IPS DF 6.9 (cell line): ENCODE measurements around the gene ANTXR1.

Experiments
- DNase-seq: peaks from one replicate; pipeline ENCODE4 v3.0.0-alpha.2; 2013; ENCODE audit warnings: low read depth, low spot score
- H3K27ac ChIP-seq: one replicate; pipeline ENCODE4 v1.5.1; 2013; ENCODE audit warnings: low read length, control low read depth
- H3K27me3 ChIP-seq: 2 replicates; pipeline ENCODE4 v1.6.1; 2013; ENCODE audit warnings: mild to moderate bottlenecking, low read length; ENCODE audit not compliant: control insufficient read depth, insufficient read depth
- H3K36me3 ChIP-seq: 2 replicates; pipeline ENCODE4 v1.6.1; 2013; ENCODE audit warnings: low read length; ENCODE audit not compliant: control insufficient read depth, insufficient read depth
- H3K4me1 ChIP-seq: 2 replicates; pipeline ENCODE4 v1.6.1; 2013; ENCODE audit warnings: low read length; ENCODE audit not compliant: control insufficient read depth, insufficient read depth
- H3K4me3 ChIP-seq: 2 replicates; pipeline ENCODE4 v1.5.1; 2013; ENCODE audit warnings: mild to moderate bottlenecking, low read length
- H3K9me3 ChIP-seq: 2 replicates; pipeline ENCODE4 v1.6.1; 2013; ENCODE audit warnings: low read length, inconsistent platforms; ENCODE audit not compliant: control insufficient read depth, insufficient read depth
- WGBS: extraction: QIAGEN DNeasy Blood & Tissue Kit; methylation state at CpG from one replicate; pipeline ENCODE4 v1.1.7; 2013; ENCODE audit warnings: mixed read lengths, missing lambda C conversion rate; ENCODE audit not compliant: insufficient read length, insufficient coverage; 5-methylcytosine and 5-hydroxymethylcytosine counted together

The ANTXR1 gene

DNA sequence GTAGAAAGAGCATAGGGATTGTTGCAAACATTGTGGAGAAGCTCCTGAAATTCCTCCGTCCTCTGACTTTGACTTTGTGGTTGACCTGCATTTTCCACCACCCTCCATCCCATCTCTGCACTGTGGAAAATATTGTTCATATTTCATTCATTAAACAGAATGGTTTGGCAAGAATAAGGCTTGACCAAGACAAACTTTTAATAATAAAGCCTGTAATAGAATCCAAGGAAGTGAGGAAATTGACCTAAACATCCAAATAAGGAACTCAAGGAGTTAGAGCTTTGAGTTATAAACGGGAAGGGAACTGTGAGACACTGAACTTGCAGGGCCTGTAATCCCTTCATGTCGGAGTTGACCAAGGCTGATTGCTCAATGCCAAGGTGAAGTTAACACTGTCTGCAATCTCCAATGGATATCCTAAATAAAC lies 258.9 kb downstream of the ANTXR1 start:
- no peak overlapping the region for H3K4me3 ChIP-seq
- H3K4me1 ChIP-seq, result no peaks in the 10 kb centered on the region
- WGBS, result no CpG with 5 or more reads among the region's 3 CpGs
- H3K27ac ChIP-seq, result no peak overlapping the region
- no peaks in the 10 kb centered on the region for H3K27me3 ChIP-seq
- H3K36me3 ChIP-seq, result no peaks in the 10 kb centered on the region
- H3K9me3 ChIP-seq, result no peaks in the 10 kb centered on the region
- DNase-seq, result no peak

DNA sequence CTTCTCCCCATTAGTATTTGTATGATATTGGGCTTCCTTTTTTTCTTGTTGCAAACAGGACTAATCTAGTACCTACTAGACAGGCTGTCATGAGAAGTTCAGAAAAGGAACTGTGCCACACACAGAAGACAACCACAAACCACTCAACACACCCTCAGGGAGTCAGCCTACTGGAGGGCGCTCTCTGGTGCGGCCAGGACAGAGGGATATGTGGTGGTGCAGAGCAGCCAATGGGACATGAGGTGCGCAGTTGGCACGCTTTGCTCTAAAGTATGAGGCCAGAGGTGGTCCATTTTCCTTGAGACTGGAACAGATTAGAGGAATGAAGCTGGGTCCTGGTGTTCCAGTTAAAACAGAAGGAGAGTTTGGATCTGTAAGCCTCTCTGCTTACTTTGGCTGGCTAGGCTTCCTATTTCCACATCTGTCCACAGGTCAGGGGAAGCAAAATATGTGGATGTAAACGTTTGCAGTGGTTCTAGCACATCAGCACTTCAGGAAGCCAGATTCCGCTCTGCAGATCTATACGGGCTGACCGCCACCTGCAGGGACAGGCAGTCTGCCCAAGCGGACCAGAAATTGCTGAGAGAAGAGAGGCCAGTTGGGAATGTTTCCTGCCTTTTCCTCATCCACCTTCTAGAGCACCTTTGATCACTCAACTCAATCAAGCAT lies 260.0 kb downstream of the ANTXR1 start:
- Histone ChIP-seq H3K4me3 (no peak overlapping the region), H3K4me1 (no peaks in the 10 kb centered on the region), H3K36me3 (no peaks in the 10 kb centered on the region), H3K27me3 (no peaks in the 10 kb centered on the region), H3K27ac (no peak overlapping the region), H3K9me3 (no peaks in the 10 kb centered on the region)
- WGBS, result no CpG with 5 or more reads among the region's 9 CpGs
- DNase-seq, result no peak

DNA sequence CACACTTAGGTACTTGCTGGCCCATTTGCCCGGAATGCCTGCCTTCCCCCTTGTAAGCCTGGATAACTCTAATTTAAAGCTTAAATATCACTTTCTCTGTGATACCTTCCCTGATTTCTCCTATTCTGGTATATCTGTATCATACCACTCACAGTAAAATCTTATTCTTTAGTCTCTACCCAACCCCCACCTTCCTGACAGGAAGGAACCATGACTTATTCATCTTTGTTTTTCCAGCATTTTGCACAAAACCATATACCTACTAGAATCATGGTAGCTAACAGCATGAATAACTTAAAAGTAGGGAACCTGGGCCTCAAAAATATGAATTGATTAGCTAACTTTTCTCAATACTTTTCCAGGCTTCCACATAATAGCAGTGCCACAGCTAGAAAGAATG lies 262.5 kb downstream of the ANTXR1 start:
- Histone ChIP-seq H3K27ac (no peak overlapping the region), H3K27me3 (no peaks in the 10 kb centered on the region), H3K4me1 (0 out of 2 replicates have a peak, but pooled peaks cover 2% of the 10 kb centered on the region), H3K36me3 (no peaks in the 10 kb centered on the region), H3K9me3 (no peaks in the 10 kb centered on the region), H3K4me3 (no peak overlapping the region)
- WGBS, result no CpG with 5 or more reads among the region's 1 CpG
- DNase-seq, result no peak

DNA sequence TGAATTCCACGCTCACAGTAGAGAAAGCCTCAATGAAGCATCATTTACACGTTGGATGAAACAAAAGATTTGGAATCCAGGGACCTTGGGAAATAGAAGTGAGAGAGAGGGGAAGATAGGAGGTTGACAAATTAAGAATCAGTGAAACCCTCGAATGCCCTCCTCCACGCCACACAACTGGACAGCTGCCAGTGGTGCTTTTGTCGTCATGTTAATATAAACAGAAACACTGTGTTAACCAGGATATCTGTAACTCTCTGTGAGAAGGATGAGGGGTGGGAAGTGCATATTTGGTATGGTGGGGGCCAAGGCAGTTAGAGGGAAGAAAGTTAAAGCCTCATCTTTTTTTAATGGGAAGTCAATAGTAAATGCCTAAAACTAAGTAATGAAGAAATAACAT lies 265.4 kb downstream of the ANTXR1 start:
- no peak for DNase-seq
- H3K27ac ChIP-seq, result no peak overlapping the region
- no CpG with 5 or more reads among the region's 5 CpGs for WGBS
- H3K4me3 ChIP-seq, result no peak overlapping the region
- no peaks in the 10 kb centered on the region for H3K27me3 ChIP-seq
- H3K4me1 ChIP-seq, result 0 out of 2 replicates have a peak, but pooled peaks cover 2% of the 10 kb centered on the region
- H3K9me3 ChIP-seq, result no peaks in the 10 kb centered on the region
- no peaks in the 10 kb centered on the region for H3K36me3 ChIP-seq

DNA sequence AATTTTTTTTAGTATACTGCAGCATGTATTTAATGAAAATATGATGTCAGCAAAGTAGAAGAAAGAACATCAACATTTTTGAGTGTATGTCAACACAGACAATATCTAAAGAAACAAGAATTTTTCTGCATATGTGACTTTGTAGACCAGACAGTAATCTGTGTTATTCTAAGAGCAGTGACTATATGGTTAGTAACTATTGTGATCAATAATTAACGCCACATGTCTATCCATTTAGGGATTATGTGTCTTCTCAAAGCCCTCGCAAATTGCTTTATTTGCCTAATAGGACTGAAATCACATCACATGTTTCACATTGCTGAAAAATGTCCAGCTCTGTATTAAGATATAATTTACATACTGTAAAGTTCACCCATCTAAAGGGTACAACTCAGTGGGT lies 266.2 kb downstream of the ANTXR1 start:
- Histone ChIP-seq H3K9me3 (no peaks in the 10 kb centered on the region), H3K27me3 (no peaks in the 10 kb centered on the region), H3K4me1 (0 out of 2 replicates have a peak, but pooled peaks cover 2% of the 10 kb centered on the region), H3K4me3 (no peak overlapping the region), H3K36me3 (no peaks in the 10 kb centered on the region), H3K27ac (no peak overlapping the region)
- no CpG with 5 or more reads among the region's 2 CpGs for WGBS
- no peak for DNase-seq

DNA sequence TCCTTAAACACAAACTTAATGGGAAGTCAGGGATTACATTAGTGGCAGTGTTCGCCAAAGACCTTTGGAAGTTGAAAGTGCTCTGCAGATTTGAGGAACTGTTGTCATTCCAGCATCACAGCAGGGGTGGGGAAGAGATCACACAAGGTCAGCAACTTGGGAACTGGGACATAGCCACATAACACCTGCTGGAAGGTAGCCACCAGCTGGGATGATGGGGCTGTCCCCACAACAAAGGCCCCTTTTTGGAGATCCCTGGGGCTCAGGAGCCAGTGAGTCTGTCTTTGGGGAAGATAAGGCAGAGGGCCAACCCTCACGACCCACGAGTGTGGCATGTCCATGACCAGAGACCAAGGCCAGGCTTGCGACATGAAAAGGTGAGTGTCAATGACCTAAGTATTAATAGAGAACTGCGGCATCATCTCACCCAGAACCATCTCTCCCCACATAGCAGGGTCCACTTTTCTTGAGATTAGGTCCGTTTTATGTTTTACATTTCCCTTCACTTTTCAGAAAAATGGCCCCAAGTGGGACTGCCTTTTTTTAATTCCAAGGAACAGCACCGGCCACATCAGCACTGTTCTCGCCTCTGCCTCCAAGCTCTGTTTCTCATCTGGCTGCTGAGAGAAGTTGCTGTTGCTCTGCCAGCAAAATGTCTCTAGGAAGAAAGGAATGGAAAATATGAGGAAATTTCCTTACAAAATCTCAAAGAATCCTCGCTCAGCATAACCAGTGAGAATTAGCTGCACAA lies 267.1 kb downstream of the ANTXR1 start:
- no peaks in the 10 kb centered on the region for H3K36me3 ChIP-seq
- no peak for DNase-seq
- no CpG with 5 or more reads among the region's 9 CpGs for WGBS
- H3K27ac ChIP-seq, result no peak overlapping the region
- H3K4me3 ChIP-seq, result no peak overlapping the region
- H3K9me3 ChIP-seq, result no peaks in the 10 kb centered on the region
- H3K27me3 ChIP-seq, result no peaks in the 10 kb centered on the region
- 0 out of 2 replicates have a peak, but pooled peaks cover 2% of the 10 kb centered on the region for H3K4me1 ChIP-seq

DNA sequence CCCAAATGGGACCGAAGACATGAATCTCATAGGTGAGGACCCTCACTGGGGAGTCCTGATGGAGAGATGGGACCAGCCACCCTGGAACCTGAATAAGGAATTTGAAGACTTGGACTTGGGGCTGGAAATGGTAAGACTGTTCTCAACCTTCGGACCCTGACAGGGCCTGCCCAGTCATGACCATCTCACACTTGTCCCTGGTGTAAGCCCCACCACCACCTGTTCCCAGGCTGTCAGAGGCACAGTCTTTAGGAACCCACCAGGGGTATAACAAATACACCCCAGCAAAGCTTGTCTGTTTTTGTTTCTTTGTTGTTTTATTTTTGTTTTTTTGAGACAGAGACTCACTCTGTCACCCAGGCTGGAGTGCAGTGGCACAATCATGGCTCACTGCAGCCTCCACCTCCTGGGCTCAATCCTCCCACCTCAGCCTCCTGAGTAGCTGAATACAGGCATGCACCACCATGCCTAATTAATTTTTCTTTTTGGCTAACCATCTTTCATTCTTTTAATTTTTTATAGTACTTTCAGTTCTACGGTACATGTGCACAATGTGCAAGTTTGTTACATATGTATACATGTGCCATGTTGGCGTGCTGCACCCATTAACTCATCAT lies 267.9 kb downstream of the ANTXR1 start:
- WGBS, result no CpG with 5 or more reads among the region's 4 CpGs
- no peak overlapping the region for H3K27ac ChIP-seq

DNA sequence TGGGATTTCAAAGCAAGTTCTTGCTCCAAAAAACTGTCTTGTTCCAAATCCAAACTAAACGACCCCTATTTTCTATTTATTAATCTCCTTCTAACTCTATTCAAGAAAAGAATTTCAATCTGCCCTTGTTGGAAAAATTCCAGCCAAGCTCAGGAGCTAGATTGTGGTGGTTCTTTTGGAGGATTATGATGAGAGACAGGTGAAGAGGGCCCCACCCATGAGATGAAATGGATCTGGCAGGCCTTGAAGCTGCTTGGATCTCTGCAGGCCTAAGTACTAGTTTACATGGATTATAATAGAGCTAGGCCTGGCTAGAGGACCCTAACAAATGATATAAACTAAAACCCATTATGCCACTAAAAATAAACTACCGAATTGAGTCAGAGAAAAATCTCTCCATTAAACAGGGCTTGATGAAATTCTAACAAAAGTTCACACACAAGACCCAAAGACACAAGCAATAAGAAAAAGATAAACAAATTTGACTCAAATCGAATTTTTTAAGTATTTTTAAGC lies 272.5 kb downstream of the ANTXR1 start:
- Histone ChIP-seq H3K4me1 (no peaks in the 10 kb centered on the region), H3K27me3 (no peaks in the 10 kb centered on the region), H3K36me3 (no peaks in the 10 kb centered on the region), H3K27ac (no peak overlapping the region), H3K9me3 (no peaks in the 10 kb centered on the region), H3K4me3 (no peak overlapping the region)
- no peak for DNase-seq
- 100% methylated on average over 1 of the region's 3 CpGs for WGBS

More for the DNA sequence above, 267.9 kb downstream of the ANTXR1 start:
- Histone ChIP-seq H3K4me3 (no peak overlapping the region), H3K9me3 (no peaks in the 10 kb centered on the region), H3K4me1 (0 out of 2 replicates have a peak, but pooled peaks cover 2% of the 10 kb centered on the region), H3K27me3 (no peaks in the 10 kb centered on the region), H3K36me3 (no peaks in the 10 kb centered on the region)
- no peak for DNase-seq

DNA sequence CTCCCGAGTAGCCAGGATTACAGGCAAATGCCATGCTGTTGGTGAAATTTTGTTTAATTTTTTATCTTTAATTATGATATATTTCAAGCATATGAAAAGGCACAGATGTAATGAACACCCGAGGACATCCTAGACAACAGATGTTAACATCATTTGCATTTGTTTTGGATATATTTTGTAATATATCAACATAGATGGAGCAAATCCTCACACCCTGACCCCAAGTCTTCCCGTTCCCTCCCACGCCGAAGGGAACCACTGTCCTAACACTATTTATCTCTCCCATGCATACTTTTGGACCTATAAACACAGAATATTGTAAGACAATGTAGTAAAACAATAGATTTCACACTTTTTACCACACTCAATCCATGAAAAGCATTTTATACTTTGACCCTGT lies 274.6 kb downstream of the ANTXR1 start:
- Histone ChIP-seq H3K36me3 (no peaks in the 10 kb centered on the region), H3K9me3 (no peaks in the 10 kb centered on the region), H3K4me3 (no peak overlapping the region), H3K27me3 (no peaks in the 10 kb centered on the region; the same call in 1 of the 2 replicates), H3K4me1 (no peaks in the 10 kb centered on the region), H3K27ac (no peak overlapping the region)
- no CpG with 5 or more reads among the region's 5 CpGs for WGBS
- DNase-seq, result no peak

DNA sequence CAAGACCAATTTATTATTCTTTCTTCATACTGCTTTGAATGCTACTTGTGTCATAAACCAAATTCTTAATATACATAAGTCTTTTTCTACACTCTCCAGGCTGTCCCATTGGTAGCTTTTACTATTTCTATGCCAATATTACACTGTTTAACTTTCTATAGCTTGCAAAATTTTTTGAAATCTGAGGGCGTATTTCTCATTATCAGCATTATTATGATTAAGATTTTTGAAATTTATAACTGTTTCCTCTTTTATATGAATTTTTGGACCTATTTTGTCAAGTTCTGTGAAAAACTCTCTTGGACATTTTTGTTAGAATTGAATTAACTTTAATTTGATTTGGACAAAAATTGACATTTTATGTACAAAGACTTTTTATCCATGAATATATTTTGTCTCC lies 275.4 kb downstream of the ANTXR1 start:
- WGBS, result no CpG with 5 or more reads among the region's 1 CpG
- no peak overlapping the region for H3K27ac ChIP-seq
- no peak overlapping the region for H3K4me3 ChIP-seq

More for the DNA sequence above, 275.4 kb downstream of the ANTXR1 start:
- DNase-seq, result no peak
- Histone ChIP-seq H3K27me3 (no peaks in the 10 kb centered on the region; the same call in 1 of the 2 replicates), H3K9me3 (no peaks in the 10 kb centered on the region), H3K36me3 (no peaks in the 10 kb centered on the region), H3K4me1 (no peaks in the 10 kb centered on the region)
